ENCODE data around the gene CTBP2. TPM values are rescaled to one million over a fixed set of nuclear protein-coding genes. Genes with fewer than 3 reads are reported as not detected.

The CTBP2 gene
- total and polyA plus RNA-seq, 10 of the 15 experiments (the other 5 are each of a cell fraction or from before 2014, with no cell fraction given), result 0.02 to 0.72 (median 0.06) TPM; not detected in 2

- Histone ChIP-seq H3K9me3 (replicated peaks; ENCODE audit: control insufficient read depth, insufficient read depth, low read length) (no peaks in the 10 kb centered on the region; the same call in 2 of the 3 replicates), H3K4me2 (ENCODE audit: control insufficient read depth, insufficient read depth) (no peak overlapping the region), H2AFZ (ENCODE audit: control insufficient read depth, low read depth, low read length) (no peak overlapping the region), H3K27me3 (replicated peaks in 1 of 2; ENCODE audit: control insufficient read depth in 2 of 2, insufficient read depth in 2 of 2, low read length in 1 of 2) (no peaks in the 10 kb centered on the region; a peak in 1 of 4 replicates), H4K20me1 (ENCODE audit: control insufficient read depth, insufficient read depth) (no peaks in the 10 kb centered on the region), H3K27ac (ENCODE audit: control insufficient read depth, insufficient read depth) (no peak overlapping the region), H3K79me2 (ENCODE audit: control insufficient read depth, insufficient read depth, low read length) (no peaks in the 10 kb centered on the region), H3K9ac (ENCODE audit: control insufficient read depth, insufficient read depth, low read length) (no peak overlapping the region), H3K4me3 (no peak overlapping the region), H3K4me1 (ENCODE audit: control insufficient read depth, insufficient read depth, low read length) (no peaks in the 10 kb centered on the region), H3K36me3 (ENCODE audit: control insufficient read depth in 2 of 2, insufficient read depth in 2 of 2, low read length in 1 of 2) (no peaks in the 10 kb centered on the region)
- ChIA-PET SMC1A (ENCODE audit: uncharacterized antibody, unreplicated experiment) (no interaction called here), CTCF (no interaction called here), POLR2A (no interaction called here), RAD21 (ENCODE audit: unreplicated experiment) (no interaction called here)
- no peak for FAIRE-seq
- ATAC-seq, result no peak
- no TSS peak for BruUV-seq (replicated peaks)
- intact Hi-C loops (cut with micrococcal nuclease; ENCODE audit: unreplicated experiment) (no loop called here), in situ Hi-C loops (cut with MboI) (no loop called here)
- WGBS (ENCODE audit: insufficient coverage, insufficient replicate concordance, low lambda C conversion rate, missing lambda C conversion rate), result 62% methylated on average over 10 of the region's 10 CpGs
- no peak for TF ChIP-seq ZBTB11 (CRISPR knock-in tag; IDR thresholded peaks at IDR 0.05)
- no peak for TF ChIP-seq GATAD2B (conservative IDR thresholded peaks at IDR 0.05; ENCODE audit: low read depth)
- no peak for TF ChIP-seq SUPT20H (IDR thresholded peaks at IDR 0.05; ENCODE audit: borderline replicate concordance, control insufficient read depth, low read depth, low read length)
- TF ChIP-seq SPI1 (IDR thresholded peaks at IDR 0.05; ENCODE audit: borderline replicate concordance, insufficient read depth, low read depth, low read length), result no peak
- no peak for TF ChIP-seq GABPA (IDR thresholded peaks at IDR 0.05; ENCODE audit: low read depth)
- TF ChIP-seq NFXL1 (IDR thresholded peaks at IDR 0.05; ENCODE audit: borderline replicate concordance), result no peak
- no peak for TF ChIP-seq E2F4 (IDR thresholded peaks at IDR 0.05; ENCODE audit: low read depth, low read length)
- no peak for TF ChIP-seq USF1 (IDR thresholded peaks at IDR 0.05; ENCODE audit: borderline replicate concordance, extremely low read length, insufficient read depth, low read depth, low read length)
- no peak for TF ChIP-seq ZNF24 (IDR thresholded peaks at IDR 0.05)
- TF ChIP-seq RAD21 (IDR thresholded peaks at IDR 0.05; ENCODE audit: insufficient read depth, low read depth, low read length), result no peak
- TF ChIP-seq IKZF2 (IDR thresholded peaks at IDR 0.05), result no peak
- DNase-seq (ENCODE audit: low read depth, low spot score), result no peak
These were observed 4.1 kb upstream of the CTBP2 start for GRCh38 chr10:125164421-125164820.

All from GM12878 (cell line).